GM12878 (cell line): ENCODE results near the gene PRR18. TPM values are rescaled to one million over a fixed set of nuclear protein-coding genes. Genes with fewer than 3 reads are reported as not detected.

Source experiments
- ATAC-seq: fragments of 200-7000 bp; cut with Tn5 transposase; 3 replicates; pipeline ENCODE4 v1.9.1; 2020; ENCODE audit warnings: mild to moderate bottlenecking, moderate library complexity
- BruUV-seq: library from RNA; stranded (reverse); fragments of 400-500 nt; replicated peaks from 2 replicates; lab custom pipeline; 2021; lab: Mats Ljungman, UMichigan
- CTCF ChIA-PET: fragments of 300-600 bp; sonication (Branson Sonifier 250); formaldehyde crosslinking; extraction: SDS; loops from one replicate; lab custom pipeline; 2021; ENCODE audit warnings: inconsistent platforms; lab: Yijun Ruan, JAX
- POLR2A ChIA-PET: fragments of 350-600 bp; formaldehyde crosslinking; extraction: SDS; loops from one replicate; lab custom pipeline; 2021; ENCODE audit warnings: inconsistent platforms; lab: Charles Lee
- RAD21 ChIA-PET: fragments of 300-600 bp; sonication (Branson Sonifier 250); formaldehyde crosslinking; loops from one replicate; lab custom pipeline; 2023; ENCODE audit warnings: antibody characterized with exemption; ENCODE audit not compliant: unreplicated experiment; lab: Charles Lee
- SMC1A ChIA-PET: fragments of 300-600 bp; sonication (Branson Sonifier 250); formaldehyde crosslinking; loops from one replicate; lab custom pipeline; 2023; ENCODE audit not compliant: unreplicated experiment, uncharacterized antibody; lab: Charles Lee
- DNase-seq: peaks from one replicate; pipeline ENCODE4 v3.0.0-alpha.2; 2011; ENCODE audit warnings: low read depth, low spot score
- FAIRE-seq: peaks from 3 replicates; lab custom pipeline; 2011; peaks lifted over from hg19 to GRCh38; lab: Jason Lieb, UNC
- H2AFZ ChIP-seq: 2 replicates; pipeline ENCODE4 v1.6.0; 2011; ENCODE audit warnings: low read depth, low read length, control low read depth; ENCODE audit not compliant: control insufficient read depth
- H3K27ac ChIP-seq: 2 replicates; pipeline ENCODE4 v1.5.1; 2011; ENCODE audit warnings: control low read depth; ENCODE audit not compliant: control insufficient read depth, insufficient read depth
- H3K27me3 ChIP-seq, 2 experiments: replicated peaks in 1 of 2; 2 replicates each; pipeline versions ENCODE4 v1.6.0 to v1.6.1; 2011; ENCODE audit warnings: low read length in 1 of 2; ENCODE audit not compliant: control insufficient read depth in 2 of 2, insufficient read depth in 2 of 2
- H3K36me3 ChIP-seq, 2 experiments: 2 replicates each; pipeline ENCODE4 v1.5.1; 2011; ENCODE audit warnings: low read length in 1 of 2; ENCODE audit not compliant: control insufficient read depth in 2 of 2, insufficient read depth in 2 of 2
- H3K4me1 ChIP-seq: 2 replicates; pipeline ENCODE4 v1.6.1; 2011; ENCODE audit warnings: mild to moderate bottlenecking, low read length, moderate library complexity, mixed read lengths; ENCODE audit not compliant: control insufficient read depth, insufficient read depth
- H3K4me2 ChIP-seq: 2 replicates; pipeline ENCODE4 v1.6.0; 2011; ENCODE audit warnings: control low read depth; ENCODE audit not compliant: control insufficient read depth, insufficient read depth
- H3K4me3 ChIP-seq: fragments of 200-600 bp; sonication (generic); 2 replicates; pipeline ENCODE4 v1.5.1; 2016
- H3K79me2 ChIP-seq: 2 replicates; pipeline ENCODE4 v1.6.0; 2011; ENCODE audit warnings: low read length; ENCODE audit not compliant: control insufficient read depth, insufficient read depth
- H3K9ac ChIP-seq: 2 replicates; pipeline ENCODE4 v1.8.0; 2011; ENCODE audit warnings: low read length, control low read depth, mixed read lengths; ENCODE audit not compliant: control insufficient read depth, insufficient read depth
- H3K9me3 ChIP-seq: replicated peaks from 3 replicates; pipeline ENCODE4 v1.5.1; 2011; ENCODE audit warnings: mild to moderate bottlenecking, low read length; ENCODE audit not compliant: control insufficient read depth, insufficient read depth
- H4K20me1 ChIP-seq: 2 replicates; pipeline ENCODE4 v1.6.0; 2011; ENCODE audit not compliant: control insufficient read depth, insufficient read depth
- ASH2L ChIP-seq: fragments of 300-600, 200-600 bp; sonication (generic); IDR thresholded peaks from 2 replicates; pipeline ENCODE4 v1.6.1; 2017; ENCODE audit warnings: low read depth, mild to moderate bottlenecking, borderline replicate concordance
- CREM ChIP-seq: IDR thresholded peaks from 2 replicates; pipeline ENCODE4 v1.6.1; 2014; ENCODE audit warnings: antibody characterized with exemption, low read depth
- MTA2 ChIP-seq: fragments of 450-650 bp; IDR thresholded peaks from 2 replicates; pipeline ENCODE4 v1.6.1; 2016; ENCODE audit warnings: low read depth, mild to moderate bottlenecking, moderate library complexity
- MTA3 ChIP-seq: IDR thresholded peaks from 2 replicates; pipeline ENCODE4 v1.6.1; 2012; ENCODE audit warnings: low read length, inconsistent platforms, borderline replicate concordance
- WGBS: methylation state at CpG from one replicate; pipeline ENCODE4 v1.1.6; 2016; ENCODE audit warnings: low lambda C conversion rate; ENCODE audit not compliant: insufficient replicate concordance, insufficient coverage; ENCODE audit errors: missing lambda C conversion rate; 5-methylcytosine and 5-hydroxymethylcytosine counted together
- in situ Hi-C: fragments of 300-500 bp; cut with MboI; formaldehyde crosslinking; loops from 9 replicates; pipeline ENCODE4 v1.14.3; 2018; ENCODE audit warnings: mixed read lengths
- intact Hi-C: fragments of 100-400 bp; cut with micrococcal nuclease; formaldehyde crosslinking; loops from one replicate; pipeline ENCODE4 v1.14.2; 2022; ENCODE audit not compliant: unreplicated experiment
- polyA plus RNA-seq, 11 experiments: library from polyadenylated mRNA; depleted of rRNA in 4 of 11; unstranded in 6 of 11; stranded (reverse) in 5 of 11; fragments of >200 nt; fragmentation: Nextera tagmentation in 4 of 11; fragmentation: Illumina TruSeq in 1 of 11; extraction: Ambion mirVana in 4 of 11; extraction: Trizol in 1 of 11; gene quantifications; 1 replicate in 1 of 11; 2 replicates in 10 of 11; pipeline versions ENCODE4 v1.2.1 to v1.2.3, GENCODE V29; 2011 to 2016; ENCODE audit warnings: inconsistent platforms in 2 of 11, missing spikeins in 2 of 11, low read depth in 1 of 11
- total RNA-seq, 4 experiments: library from RNA; depleted of rRNA in 3 of 4; stranded (reverse); fragments of >200 nt in 3 of 4; fragmentation: Illumina TruSeq in 1 of 4; extraction: Trizol in 1 of 4; gene quantifications; 2 replicates each; pipeline versions ENCODE4 v1.2.1 to v1.2.3, GENCODE V29; 2013 to 2021

PRR18 gene
- total and polyA plus RNA-seq, 10 of the 15 experiments (the other 5 are each of a cell fraction or from before 2014, with no cell fraction given): 0.13 to 8.2 (median 1.6) TPM

GRCh38 chr6:166274739-166275370 is 33.3 kb downstream of the PRR18 start (continued):
- TF ChIP-seq ASH2L: no peak

- no peak for ATAC-seq
- ChIA-PET RAD21 (interaction anchor here (0.9 to 4.4 kb wide), 3 partner anchors 37 to 126 kb away, joined by 3 to 60 read pairs (median 8); partner anchors contain the start of gene PRR18), SMC1A (interaction anchor here (4.6 kb wide), 1 partner anchor 126 kb away, joined by 56 read pairs; no protein-coding TSS in a partner anchor), POLR2A (no interaction called here), CTCF (interaction anchor here (0.9 to 5.1 kb wide), 4 partner anchors 37 to 126 kb away, joined by 4 to 105 read pairs (median 40); no protein-coding TSS in a partner anchor)
- in situ Hi-C loops (no loop called here), intact Hi-C loops (loop anchor here (10.0 kb wide), 1 partner anchor 389 kb away; no protein-coding TSS in a partner anchor)
- Histone ChIP-seq H4K20me1 (no peaks in the 10 kb centered on the region), H3K27me3 (no peaks in the 10 kb centered on the region; a peak in 1 of 4 replicates), H3K4me2 (no peak overlapping the region), H3K36me3 (no peaks in the 10 kb centered on the region), H3K79me2 (no peaks in the 10 kb centered on the region), H2AFZ (no peak overlapping the region), H3K4me3 (no peak overlapping the region), H3K27ac (no peak overlapping the region), H3K9ac (no peak overlapping the region), H3K4me1 (peaks cover 18% of the 10 kb centered on the region), H3K9me3 (no peaks in the 10 kb centered on the region; the same call in 2 of the 3 replicates)
- no peak for DNase-seq
- WGBS: 27% methylated on average over 4 of the region's 4 CpGs
- no peak for FAIRE-seq
- TF ChIP-seq MTA2: no peak
- TF ChIP-seq CREM: no peak
- TF ChIP-seq MTA3: no peak
- no TSS peak for BruUV-seq
These were observed 34.0 kb downstream of the PRR18 start for GRCh38 chr6:166274163-166274562.
